Neural progenitor cell (in vitro differentiated cells): ENCODE measurements around the gene CAMSAP1. TPM values are rescaled to one million over a fixed set of nuclear protein-coding genes. Genes with fewer than 3 reads are reported as not detected.

ENCODE experiments used
- DNase-seq: peaks from one replicate; pipeline ENCODE4 v3.0.0-alpha.2; 2016; ENCODE audit warnings: low spot score
- H2AFZ ChIP-seq: fragments of 200-600 bp; sonication (generic); replicated peaks from 2 replicates; pipeline ENCODE4 v1.6.1; 2016; ENCODE audit warnings: antibody characterized with exemption
- H3F3A ChIP-seq: fragments of 200-600 bp; sonication (generic); 2 replicates; pipeline ENCODE4 v1.6.1; 2016; ENCODE audit warnings: antibody characterized with exemption, low read depth
- H3K27ac ChIP-seq: fragments of 200-600 bp; sonication (generic); 2 replicates; pipeline ENCODE4 v1.5.1; 2016; ENCODE audit warnings: mild to moderate bottlenecking
- H3K27me3 ChIP-seq: fragments of 200-600 bp; sonication (generic); 2 replicates; pipeline ENCODE4 v1.6.1; 2016; ENCODE audit warnings: mild to moderate bottlenecking, moderate library complexity
- H3K36me3 ChIP-seq: fragments of 200-600 bp; sonication (generic); 2 replicates; pipeline ENCODE4 v1.5.1; 2016
- H3K4me1 ChIP-seq: fragments of 200-600 bp; sonication (generic); 2 replicates; pipeline ENCODE4 v1.6.1; 2016; ENCODE audit warnings: mixed run types
- H3K4me2 ChIP-seq: fragments of 200-600 bp; sonication (generic); 2 replicates; pipeline ENCODE4 v1.6.1; 2016
- H3K4me3 ChIP-seq: fragments of 200-600 bp; sonication (generic); 2 replicates; pipeline ENCODE4 v1.5.1; 2016
- H3K79me2 ChIP-seq: fragments of 200-600 bp; sonication (generic); 2 replicates; pipeline ENCODE4 v1.6.1; 2016; ENCODE audit warnings: low read depth
- H3K9ac ChIP-seq: fragments of 200-600 bp; sonication (generic); 2 replicates; pipeline ENCODE4 v1.6.1; 2016
- H3K9me3 ChIP-seq: fragments of 200-600 bp; sonication (generic); 2 replicates; pipeline ENCODE4 v1.5.1; 2016; ENCODE audit warnings: low read depth
- H4K20me1 ChIP-seq: fragments of 200-600 bp; sonication (generic); 2 replicates; pipeline ENCODE4 v1.6.1; 2016; ENCODE audit warnings: low read depth
- H3K27ac Mint-ChIP-seq: 3 replicates; pipeline ENCODE4 v1.8.0; 2021; ENCODE audit warnings: mixed read lengths
- H3K27me3 Mint-ChIP-seq: 2 replicates; pipeline ENCODE4 v1.8.0; 2022; ENCODE audit warnings: low read depth, mild to moderate bottlenecking, inconsistent platforms, moderate library complexity, mixed read lengths; ENCODE audit not compliant: insufficient read depth
- H3K36me3 Mint-ChIP-seq: 3 replicates; pipeline ENCODE4 v1.8.0; 2021; ENCODE audit warnings: mixed read lengths
- H3K4me1 Mint-ChIP-seq: 3 replicates; pipeline ENCODE4 v1.8.0; 2021; ENCODE audit warnings: mixed read lengths
- H3K4me3 Mint-ChIP-seq: 3 replicates; pipeline ENCODE4 v1.8.0; 2021; ENCODE audit warnings: mild to moderate bottlenecking, moderate library complexity, mixed read lengths
- H3K9me3 Mint-ChIP-seq: 3 replicates; pipeline ENCODE4 v1.8.0; 2020; ENCODE audit warnings: mixed read lengths
- EZH2 ChIP-seq: fragments of 200-600 bp; sonication (generic); IDR thresholded peaks from 2 replicates; pipeline ENCODE4 v1.6.1; 2017; ENCODE audit warnings: antibody characterized with exemption, mild to moderate bottlenecking, moderate library complexity
- EZH2phosphoT487 ChIP-seq: fragments of 200-600 bp; sonication (generic); IDR thresholded peaks from 2 replicates; pipeline ENCODE4 v1.6.1; 2017; ENCODE audit warnings: antibody characterized with exemption
- total RNA-seq: library from RNA; depleted of rRNA; stranded (reverse); fragments of >200 nt; gene quantifications from 2 replicates; pipeline ENCODE4 v1.2.3, GENCODE V29; 2015; ENCODE audit warnings: low replicate concordance
- TF ChIP-seq, protein P1 (sequence below): fragments of 200-600 bp; sonication (generic); IDR thresholded peaks from 2 replicates; pipeline ENCODE4 v1.5.1; 2017; ENCODE audit warnings: antibody characterized with exemption, mild to moderate bottlenecking

The CAMSAP1 gene
- total RNA-seq, 1 donor from 2014 or later: 39.3 TPM

DNA sequence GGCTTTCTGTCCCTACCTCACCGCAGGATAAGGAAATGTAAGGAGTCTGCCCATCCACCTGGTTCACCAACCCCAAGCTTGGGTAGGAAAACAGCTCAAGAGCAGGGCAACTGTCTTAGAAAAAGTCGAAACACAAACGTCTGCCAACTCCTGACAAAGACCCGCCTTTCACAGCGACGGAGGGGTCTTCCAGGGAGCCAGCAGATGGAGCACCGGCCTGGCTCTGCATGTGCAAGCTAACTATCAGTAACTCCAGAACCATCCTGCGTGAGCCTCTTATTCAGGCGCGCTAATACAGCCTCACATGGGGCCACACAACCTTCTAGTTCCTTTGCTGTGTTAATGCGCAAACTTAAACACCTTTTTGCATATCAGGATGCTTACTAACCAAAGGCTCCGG lies 26.9 kb downstream of the CAMSAP1 start:
- H3K36me3 ChIP-seq: no peaks in the 10 kb centered on the region
- H3K9ac ChIP-seq: no peak overlapping the region
- no peaks in the 10 kb centered on the region for H3K9me3 Mint-ChIP-seq
- H3K4me1 ChIP-seq: no peaks in the 10 kb centered on the region
- no peak for DNase-seq
- no peak overlapping the region for H3K4me3 ChIP-seq
- no peak overlapping the region for H3K4me2 ChIP-seq
- H2AFZ ChIP-seq: no peak overlapping the region
- H3K79me2 ChIP-seq: peaks cover 100% of the 10 kb centered on the region
- no peak overlapping the region for H3K4me3 Mint-ChIP-seq
- no peaks in the 10 kb centered on the region for H3K9me3 ChIP-seq
- H3K27me3 ChIP-seq: no peaks in the 10 kb centered on the region
- peaks cover 36% of the 10 kb centered on the region for H3K4me1 Mint-ChIP-seq
- TF ChIP-seq, protein P1, sequence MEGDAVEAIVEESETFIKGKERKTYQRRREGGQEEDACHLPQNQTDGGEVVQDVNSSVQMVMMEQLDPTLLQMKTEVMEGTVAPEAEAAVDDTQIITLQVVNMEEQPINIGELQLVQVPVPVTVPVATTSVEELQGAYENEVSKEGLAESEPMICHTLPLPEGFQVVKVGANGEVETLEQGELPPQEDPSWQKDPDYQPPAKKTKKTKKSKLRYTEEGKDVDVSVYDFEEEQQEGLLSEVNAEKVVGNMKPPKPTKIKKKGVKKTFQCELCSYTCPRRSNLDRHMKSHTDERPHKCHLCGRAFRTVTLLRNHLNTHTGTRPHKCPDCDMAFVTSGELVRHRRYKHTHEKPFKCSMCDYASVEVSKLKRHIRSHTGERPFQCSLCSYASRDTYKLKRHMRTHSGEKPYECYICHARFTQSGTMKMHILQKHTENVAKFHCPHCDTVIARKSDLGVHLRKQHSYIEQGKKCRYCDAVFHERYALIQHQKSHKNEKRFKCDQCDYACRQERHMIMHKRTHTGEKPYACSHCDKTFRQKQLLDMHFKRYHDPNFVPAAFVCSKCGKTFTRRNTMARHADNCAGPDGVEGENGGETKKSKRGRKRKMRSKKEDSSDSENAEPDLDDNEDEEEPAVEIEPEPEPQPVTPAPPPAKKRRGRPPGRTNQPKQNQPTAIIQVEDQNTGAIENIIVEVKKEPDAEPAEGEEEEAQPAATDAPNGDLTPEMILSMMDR: no peak
- TF ChIP-seq EZH2: no peak
- H3K27ac ChIP-seq: peak overlapping the region; percentile 63
- H3F3A ChIP-seq: no peaks in the 10 kb centered on the region
- no peak overlapping the region for H3K27ac Mint-ChIP-seq
- peaks cover 22% of the 10 kb centered on the region for H3K36me3 Mint-ChIP-seq
- peaks cover 100% of the 10 kb centered on the region for H4K20me1 ChIP-seq
- peaks cover 4% of the 10 kb centered on the region for H3K27me3 Mint-ChIP-seq

DNA sequence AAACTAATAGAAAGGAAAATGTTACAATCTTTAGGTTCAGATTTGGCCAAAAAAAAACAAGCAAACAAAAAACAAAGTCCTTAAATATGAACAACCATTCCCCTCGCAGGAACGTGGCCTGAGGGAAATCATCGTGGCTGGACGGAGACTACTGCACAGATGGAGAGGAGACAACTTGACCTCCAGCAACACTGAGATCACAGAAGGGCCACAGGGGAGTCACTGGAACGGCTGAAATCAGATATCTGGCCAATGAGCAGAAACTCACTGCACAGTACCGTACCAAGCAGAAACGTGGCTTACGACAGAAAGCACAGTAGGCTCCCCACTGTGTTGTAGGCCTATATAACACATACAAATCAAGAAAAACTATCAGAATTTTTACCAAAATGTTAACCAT lies 27.7 kb downstream of the CAMSAP1 start:
- H3K4me1 Mint-ChIP-seq: peaks cover 32% of the 10 kb centered on the region
- Histone ChIP-seq H3K4me3 (no peak overlapping the region), H3K27ac (no peak overlapping the region), H3F3A (no peaks in the 10 kb centered on the region), H4K20me1 (peaks cover 99% of the 10 kb centered on the region), H3K4me1 (no peaks in the 10 kb centered on the region), H3K36me3 (no peaks in the 10 kb centered on the region), H3K27me3 (no peaks in the 10 kb centered on the region), H2AFZ (no peak overlapping the region), H3K9ac (no peak overlapping the region), H3K79me2 (peaks cover 100% of the 10 kb centered on the region), H3K9me3 (no peaks in the 10 kb centered on the region), H3K4me2 (no peak overlapping the region)
- H3K27ac Mint-ChIP-seq: no peak overlapping the region
- peaks cover 4% of the 10 kb centered on the region for H3K27me3 Mint-ChIP-seq
- DNase-seq: no peak
- TF ChIP-seq EZH2: no peak
- TF ChIP-seq, protein P1: no peak
- TF ChIP-seq EZH2phosphoT487: no peak
- H3K36me3 Mint-ChIP-seq: peaks cover 24% of the 10 kb centered on the region
- H3K9me3 Mint-ChIP-seq: no peaks in the 10 kb centered on the region
- H3K4me3 Mint-ChIP-seq: no peak overlapping the region

DNA sequence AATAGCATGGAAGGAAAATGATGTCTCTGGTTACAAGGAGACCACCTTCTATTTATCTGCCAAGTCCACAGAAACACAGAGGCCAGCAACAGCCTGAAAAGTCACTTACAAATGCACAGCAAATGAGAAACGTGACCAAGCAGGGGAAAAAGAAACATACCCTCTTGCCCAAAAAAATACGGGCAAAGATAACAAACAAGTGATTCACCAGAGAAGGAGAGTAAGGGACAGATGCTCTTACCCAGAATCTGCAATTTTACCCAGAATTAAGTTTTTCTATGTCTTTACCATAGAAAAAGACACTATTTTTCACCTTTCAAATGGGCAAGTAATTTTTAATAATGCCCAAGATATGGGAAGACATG lies 28.1 kb downstream of the CAMSAP1 start:
- no peak overlapping the region for H3K27ac ChIP-seq
- no peak overlapping the region for H3K9ac ChIP-seq
- H3K4me3 ChIP-seq: no peak overlapping the region
- H3K36me3 ChIP-seq: no peaks in the 10 kb centered on the region
- Mint-ChIP-seq H3K27ac (no peak overlapping the region), H3K4me3 (no peak overlapping the region), H3K27me3 (peaks cover 4% of the 10 kb centered on the region), H3K9me3 (no peaks in the 10 kb centered on the region), H3K4me1 (peaks cover 28% of the 10 kb centered on the region), H3K36me3 (peaks cover 24% of the 10 kb centered on the region)
- no peaks in the 10 kb centered on the region for H3K4me1 ChIP-seq
- H3F3A ChIP-seq: no peaks in the 10 kb centered on the region
- H4K20me1 ChIP-seq: peaks cover 99% of the 10 kb centered on the region
- DNase-seq: no peak
- no peak overlapping the region for H2AFZ ChIP-seq
- no peaks in the 10 kb centered on the region for H3K27me3 ChIP-seq
- no peaks in the 10 kb centered on the region for H3K9me3 ChIP-seq
- peaks cover 100% of the 10 kb centered on the region for H3K79me2 ChIP-seq
- H3K4me2 ChIP-seq: no peak overlapping the region
- TF ChIP-seq EZH2 (no peak), EZH2phosphoT487 (no peak)
- TF ChIP-seq, protein P1: no peak
